Stimulated activated CD8-positive, alpha-beta memory T cell treated with anti-CD3 and anti-CD28 coated beads, Interleukin-4, amount 100 ng/mL, for 48 hours (primary cell): ENCODE results near the gene ARID1A.

Source experiments
- DNase-seq: peaks from one replicate; pipeline ENCODE4 v3.0.0-alpha.2; 2020

The ARID1A gene

DNA sequence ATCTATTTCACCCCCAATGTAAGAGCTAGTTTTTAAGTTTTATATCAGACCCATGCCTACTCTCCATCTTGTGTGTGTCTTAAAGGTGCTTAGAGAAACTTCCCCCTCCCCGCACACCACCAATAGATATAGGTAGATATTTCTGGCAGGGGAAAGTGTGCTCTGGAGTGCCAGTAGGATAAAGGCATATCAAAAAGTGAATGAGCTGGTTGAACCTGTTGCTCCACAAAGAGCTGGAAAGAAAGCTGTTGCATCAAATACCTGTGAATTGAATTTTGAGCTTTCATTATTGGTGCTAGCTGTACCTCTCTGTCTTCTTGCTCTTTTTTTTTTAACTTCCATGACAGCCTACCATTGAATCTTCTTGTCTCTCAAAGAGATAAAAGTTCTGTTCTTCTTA, 32.8 kb downstream of the ARID1A start:
- no peak for DNase-seq

DNA sequence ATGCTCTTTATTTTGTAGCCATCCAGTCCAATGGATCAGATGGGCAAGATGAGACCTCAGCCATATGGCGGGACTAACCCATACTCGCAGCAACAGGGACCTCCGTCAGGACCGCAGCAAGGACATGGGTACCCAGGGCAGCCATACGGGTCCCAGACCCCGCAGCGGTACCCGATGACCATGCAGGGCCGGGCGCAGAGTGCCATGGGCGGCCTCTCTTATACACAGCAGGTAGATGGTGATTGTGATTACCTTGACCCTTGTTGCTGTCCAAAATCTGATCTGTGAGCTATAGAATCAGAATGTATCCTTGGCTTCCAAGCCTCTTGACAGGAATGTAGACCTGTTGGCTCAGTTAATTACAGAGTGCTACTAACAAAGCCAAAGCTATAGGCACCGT, 33.8 kb downstream of the ARID1A start:
- DNase-seq = no peak

DNA sequence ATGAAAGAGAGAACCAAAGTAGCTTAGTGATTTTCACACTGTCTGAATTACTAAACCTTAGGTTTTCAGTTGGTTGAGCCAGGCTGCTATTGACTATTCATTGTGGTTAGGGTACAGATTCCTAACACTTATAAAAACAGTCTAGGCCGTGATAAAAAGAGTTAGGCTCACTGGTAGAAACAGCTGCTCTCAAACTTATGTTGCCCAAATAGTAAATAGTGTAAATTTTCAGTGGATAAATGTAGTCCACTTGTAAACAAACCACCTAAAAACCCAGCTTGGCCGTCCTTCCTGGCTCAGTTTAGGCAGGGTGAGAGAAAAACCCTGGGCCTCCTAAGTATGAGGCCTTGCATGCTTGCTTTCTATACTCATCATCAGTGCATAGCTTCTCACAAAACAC, 34.9 kb downstream of the ARID1A start:
- no peak for DNase-seq

DNA sequence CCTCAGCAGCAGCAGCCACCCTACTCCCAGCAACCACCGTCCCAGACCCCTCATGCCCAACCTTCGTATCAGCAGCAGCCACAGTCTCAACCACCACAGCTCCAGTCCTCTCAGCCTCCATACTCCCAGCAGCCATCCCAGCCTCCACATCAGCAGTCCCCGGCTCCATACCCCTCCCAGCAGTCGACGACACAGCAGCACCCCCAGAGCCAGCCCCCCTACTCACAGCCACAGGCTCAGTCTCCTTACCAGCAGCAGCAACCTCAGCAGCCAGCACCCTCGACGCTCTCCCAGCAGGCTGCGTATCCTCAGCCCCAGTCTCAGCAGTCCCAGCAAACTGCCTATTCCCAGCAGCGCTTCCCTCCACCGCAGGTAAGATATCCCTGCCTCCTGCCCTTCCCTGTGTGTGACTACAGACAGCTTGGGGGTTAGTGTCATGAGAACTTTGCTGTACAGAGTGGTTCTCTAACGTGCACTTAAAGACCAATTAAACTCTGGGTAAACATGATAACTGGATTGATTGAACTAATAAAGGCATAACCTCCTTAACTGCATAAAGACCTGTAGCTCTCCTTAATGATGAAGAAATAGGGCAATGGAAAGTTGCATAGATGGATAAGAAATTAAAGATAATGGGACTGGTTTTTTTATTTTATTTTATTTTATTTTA, 35.6 kb downstream of the ARID1A start:
- DNase-seq = no peak

DNA sequence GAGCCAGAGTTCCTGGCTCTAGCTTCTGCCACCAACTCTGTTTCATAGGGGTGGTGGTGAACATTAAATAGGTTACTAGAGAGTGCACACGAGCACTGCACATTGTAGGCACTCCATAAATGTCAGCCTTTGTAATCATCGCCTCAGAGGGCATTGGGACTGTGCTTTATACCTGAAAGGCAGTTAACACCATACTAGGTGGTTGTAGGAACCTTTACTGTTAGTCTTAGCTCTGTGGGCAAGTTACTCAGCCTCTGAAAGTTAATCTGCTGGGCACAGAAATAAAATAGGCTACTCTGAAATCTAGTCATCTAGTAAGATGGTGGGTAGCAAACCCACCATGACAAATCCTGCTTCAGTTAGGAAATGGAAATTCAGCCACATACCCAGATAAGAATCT, 37.6 kb downstream of the ARID1A start:
- no peak for DNase-seq

DNA sequence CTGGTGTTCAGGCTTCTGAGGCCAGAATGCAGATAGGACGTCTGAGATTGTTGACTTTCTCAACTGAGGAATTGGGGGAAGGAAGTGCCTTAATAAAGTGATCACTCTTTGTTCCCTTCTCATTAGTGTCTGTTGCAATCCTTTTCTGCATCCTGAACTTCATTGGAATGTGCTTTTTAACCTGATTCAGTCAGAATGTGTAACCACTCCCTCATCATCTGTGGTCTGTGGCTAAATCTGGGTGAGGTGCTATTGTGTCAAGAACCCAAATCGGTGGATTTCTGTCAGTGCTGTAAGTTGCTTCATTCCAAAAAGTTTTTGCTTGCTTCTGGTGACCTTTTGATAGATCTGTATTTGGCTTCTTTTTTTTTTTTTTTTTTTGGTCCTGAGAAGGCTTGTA, 38.2 kb downstream of the ARID1A start:
- DNase-seq = peak; percentile 39

DNA sequence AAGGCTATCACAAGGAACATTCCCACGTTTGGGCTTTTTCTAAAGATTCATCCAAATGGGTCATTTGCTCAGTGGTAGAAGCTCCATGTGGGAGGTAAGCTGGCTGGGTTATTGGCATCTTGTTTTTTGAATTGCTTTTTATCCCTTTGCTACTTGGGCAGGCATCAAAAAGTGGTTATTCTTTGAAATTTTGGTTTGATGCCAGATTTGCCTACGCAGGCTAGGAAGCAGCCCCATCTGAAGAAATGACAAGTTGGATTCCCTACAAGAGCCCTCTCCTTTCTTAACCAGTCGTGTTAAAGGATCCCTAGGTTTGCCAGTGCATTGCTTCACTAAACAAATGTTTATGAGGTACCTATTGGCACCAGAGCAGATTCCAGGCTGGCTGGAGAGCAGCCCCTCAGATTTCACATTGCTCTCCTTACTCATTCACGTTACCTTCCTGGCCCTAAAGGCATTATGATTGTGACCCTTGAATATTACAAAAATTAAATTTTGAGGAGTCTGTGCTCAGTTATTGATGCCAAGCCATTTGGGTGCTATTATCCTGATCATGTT, 38.8 kb downstream of the ARID1A start:
- DNase-seq = no peak

DNA sequence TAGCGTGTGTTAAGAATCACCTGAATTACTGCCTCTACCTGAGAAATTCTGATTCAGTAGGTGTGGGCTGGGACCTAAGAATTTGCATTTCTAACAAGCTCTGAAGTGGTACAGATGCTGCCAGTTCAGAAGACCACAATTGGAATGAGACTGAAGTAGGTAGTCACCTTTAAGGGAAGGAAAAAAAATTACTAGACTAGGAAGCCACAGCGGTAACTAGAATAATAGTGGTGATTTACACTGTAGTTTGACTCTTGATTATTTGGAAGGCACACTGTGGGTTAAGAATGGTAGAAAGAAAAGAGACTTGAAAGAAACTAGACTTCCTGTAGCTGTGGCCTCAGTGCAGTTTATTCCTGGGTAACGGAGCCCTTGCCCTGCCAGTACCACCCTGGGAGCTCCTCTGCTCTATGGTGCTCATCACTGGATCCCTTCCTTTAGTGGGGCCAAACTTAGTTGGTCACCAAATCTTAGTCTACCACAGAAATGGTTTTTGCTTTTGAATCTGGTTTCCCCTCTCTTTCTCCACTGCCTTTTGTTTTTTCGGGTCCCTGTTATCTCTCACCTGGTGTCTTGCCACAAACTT, 43.6 kb downstream of the ARID1A start:
- DNase-seq = peak; percentile 42

DNA sequence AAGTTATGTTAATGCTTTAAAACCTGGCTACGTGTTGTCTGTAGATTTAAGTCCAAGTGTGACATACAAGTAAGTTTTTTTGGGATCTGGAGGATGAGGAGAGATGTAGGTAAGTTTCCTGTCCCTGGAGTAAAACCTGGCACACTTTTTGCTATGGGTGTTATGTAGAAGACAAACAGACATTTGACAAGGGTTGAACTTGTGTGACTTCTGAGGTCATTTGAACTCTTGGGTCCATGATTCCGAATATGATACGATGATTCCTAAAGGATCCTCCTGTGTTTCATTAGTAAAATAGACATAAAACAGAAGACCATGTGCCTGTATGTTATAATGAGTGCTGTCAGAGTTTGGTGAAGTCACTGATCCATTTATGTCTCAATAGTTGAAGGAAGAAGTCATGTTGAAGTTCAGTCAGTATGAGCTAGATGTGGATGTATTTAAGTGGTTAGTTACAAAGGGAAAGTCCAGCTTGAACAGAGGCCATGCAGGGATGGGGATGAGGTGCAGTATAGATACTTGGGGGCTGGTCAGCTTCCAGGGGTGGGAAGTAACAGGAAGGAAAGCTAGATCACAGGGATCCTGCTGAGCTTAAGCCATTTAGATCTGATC, 44.3 kb downstream of the ARID1A start:
- no peak for DNase-seq

DNA sequence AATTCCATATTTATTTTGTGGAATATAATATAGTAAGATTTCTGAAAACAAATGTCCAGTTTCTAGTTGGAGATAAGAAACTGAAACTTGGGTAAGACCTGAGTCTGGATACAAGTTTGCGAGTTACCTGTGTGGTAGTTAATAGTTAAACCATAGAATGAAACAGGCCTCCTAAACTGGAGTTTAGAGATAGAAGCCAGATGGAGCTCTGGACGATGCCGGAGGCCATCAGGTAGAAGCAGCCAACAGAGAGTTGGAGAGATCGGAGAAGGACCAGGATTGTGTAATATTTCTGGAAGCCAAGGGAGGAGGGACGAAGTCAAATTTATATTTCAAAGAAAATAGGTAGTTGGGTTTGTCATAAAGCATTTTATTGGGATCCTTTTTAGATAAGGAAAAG, 45.1 kb downstream of the ARID1A start:
- DNase-seq = no peak

DNA sequence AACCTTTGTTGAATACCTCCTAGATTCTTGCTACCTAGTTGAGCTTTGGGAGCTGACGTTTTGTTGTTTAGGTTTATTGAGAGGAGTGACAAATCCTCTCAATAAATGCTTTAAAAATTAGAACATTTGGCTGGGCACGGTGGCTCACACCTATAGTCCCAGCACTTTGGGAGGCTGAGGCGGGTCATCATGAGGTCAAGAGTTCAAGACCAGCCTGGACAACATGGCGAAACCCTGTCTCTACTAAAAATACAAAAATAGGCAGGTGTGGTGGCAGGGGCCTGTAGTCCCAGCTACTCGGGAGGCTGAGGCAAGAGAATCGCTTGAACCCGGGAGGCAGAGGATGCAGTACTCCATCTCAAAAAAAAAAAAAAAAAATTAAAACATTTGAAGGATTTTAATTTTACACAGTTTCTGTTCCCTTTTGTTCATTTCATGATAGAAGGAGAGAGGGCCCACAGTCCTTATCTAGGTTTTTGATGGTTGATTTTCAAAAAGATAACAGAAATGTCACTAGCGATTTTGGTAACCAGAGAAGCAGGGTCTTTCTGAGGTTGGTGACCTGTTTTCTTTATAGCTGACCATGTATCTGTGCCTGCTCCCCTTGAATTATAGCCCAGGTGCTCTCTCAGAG, 47.7 kb downstream of the ARID1A start:
- DNase-seq = peak; percentile 32

DNA sequence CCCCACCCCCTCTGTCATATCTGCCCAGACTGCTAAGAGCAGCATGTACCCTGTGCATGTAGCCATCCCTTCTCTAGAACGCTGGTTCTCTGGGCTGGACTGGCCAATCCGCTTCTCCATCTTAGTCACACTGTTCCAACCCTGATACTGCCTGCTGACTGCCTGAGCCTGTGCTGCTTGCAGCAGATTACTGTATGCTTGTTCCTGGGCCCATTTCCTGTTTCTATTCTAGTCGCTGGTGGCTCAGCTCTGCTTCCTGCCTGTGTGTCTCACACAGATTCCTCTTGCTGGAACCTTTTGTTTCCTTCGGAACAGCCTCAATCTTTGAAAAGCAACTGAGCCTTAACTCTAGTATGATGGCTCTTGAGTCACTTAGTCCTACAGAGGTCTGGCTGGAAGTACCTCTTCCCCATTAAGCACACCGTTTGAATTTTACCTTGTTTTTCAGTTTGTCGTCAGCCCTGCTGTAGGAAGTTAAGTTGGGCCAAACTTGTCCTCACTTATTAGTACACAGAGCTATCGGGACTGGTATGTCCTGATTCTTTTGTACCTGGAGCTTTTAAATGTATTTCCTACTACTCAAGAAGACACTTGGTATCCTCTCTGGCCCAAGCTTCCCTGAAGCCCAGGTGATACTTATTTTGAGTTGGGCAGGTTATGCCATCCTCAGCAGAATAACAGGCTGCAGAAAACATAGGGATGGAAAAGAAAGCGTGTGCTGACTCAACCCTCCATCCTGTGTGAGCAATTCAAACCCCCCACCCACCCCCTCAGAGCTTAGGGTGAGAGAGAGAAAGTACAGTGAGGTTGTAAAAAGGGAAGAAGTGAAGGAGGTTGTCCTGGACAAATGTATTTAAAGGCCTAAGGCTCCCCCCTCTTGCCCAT, 48.5 kb downstream of the ARID1A start:
- peak; percentile 83 for DNase-seq

DNA sequence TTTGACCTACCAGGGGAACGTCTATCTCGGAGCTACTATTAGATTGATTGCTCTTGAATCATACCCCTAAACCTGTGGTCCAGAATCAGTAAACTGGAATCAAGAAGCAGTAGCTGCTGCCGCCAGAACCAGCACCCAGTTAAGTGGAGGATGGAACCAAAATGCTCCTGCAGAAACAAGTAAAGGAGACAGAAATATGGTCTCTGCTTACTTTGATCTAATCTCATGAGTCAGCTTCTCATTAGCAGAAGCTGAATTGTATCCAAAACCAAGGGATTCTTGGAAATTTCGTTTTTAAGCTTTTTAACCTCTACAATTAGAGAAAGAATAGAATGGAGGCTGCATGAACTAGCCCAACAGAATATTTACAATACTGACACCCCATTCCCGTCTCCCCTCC, 49.4 kb downstream of the ARID1A start:
- DNase-seq = no peak

DNA sequence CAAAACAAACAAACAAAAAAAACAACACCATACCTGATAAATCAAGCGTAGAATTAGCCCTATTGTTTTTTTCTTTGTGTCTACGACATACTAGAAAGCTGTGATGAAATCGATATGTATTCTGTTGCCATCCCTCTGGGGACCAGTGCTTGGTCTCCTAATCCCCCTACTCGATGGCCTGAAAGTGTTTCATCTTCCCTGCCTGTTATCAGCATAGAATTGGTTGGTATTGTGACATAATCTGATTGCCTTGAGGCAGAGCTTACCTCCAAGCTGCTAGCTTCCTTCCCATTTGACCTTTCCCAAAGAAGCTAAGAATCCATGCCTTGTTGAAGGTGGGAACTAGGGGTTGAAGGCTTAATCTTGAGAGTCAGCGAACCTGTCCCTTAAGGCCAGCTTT, 51.2 kb downstream of the ARID1A start:
- DNase-seq = no peak

DNA sequence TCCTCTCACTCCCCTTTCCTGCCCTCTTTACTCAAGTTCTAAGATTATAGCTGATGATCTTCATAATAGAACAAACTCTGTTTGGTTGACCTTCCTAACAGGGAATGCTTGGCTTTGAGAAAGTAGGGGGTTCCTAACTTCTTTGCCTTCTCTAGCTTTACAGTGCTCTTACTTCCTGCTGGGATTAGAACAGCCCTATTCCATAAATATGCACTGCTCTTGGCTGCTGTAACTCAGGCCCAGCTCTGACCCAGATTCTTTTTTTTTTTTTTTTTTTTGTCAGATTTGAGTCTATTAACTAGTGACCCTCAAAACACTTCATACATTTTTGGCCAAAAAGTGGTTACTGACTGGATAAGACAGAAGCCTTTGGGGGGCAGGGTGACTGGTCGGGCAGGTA, 52.5 kb downstream of the ARID1A start:
- no peak for DNase-seq

DNA sequence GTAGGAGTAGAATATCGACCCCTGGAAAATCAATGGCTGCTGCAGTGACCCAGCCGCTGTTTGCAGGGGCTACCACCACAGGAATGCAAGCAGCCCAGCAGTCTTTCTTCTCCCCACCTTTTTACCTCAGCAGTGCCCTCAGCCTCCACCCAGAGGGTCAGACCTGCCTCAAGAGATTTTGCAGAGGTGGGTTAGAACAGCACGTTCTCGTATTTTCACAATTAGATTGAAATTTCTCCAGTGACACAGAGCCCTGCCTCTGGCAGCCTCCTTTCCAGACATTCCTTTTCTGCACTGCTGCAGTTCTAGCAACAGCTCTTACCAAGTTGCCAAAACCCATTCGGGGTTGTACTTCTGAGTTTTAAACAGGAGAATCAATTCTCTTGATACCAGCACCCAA, 53.6 kb downstream of the ARID1A start:
- DNase-seq = no peak

DNA sequence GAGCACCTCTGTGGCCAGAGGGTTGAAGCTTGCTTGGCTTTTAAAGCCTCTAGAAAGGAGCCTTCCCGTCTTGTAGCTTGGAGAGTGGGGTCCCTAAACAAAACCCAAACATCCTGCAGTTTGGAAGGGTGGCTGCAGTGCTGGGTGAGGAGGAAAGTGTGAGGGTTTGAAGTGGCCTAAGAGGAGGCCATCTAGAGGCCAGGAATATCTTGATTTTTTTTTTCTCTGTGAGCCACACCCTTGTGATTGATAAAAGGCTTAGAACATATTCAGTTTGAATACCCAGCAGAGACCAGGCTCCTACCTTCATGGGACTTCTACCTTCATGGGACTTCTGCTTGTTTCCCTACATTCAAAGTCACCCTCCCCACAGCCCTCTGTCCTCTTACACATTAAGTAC, 54.6 kb downstream of the ARID1A start:
- DNase-seq = no peak

DNA sequence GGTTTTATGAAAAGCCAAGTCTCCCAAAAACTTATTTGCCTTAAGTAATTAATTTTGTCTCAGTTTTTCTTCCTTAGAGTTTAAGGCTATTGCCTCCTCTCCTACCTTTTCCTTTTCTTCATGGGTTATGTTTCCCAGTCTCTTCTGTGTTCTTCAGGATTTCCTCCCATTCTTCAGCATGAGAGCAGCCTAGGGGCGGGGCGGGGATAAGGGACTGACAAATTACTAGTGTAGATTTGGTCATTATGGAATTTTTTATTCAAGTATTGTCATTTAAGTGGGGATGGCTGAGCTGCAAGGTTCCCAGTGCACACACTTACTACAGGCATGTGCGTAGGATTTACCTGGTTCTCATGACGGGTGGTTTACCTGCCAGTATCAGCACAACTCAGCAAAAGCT, 56.7 kb downstream of the ARID1A start:
- DNase-seq = no peak

DNA sequence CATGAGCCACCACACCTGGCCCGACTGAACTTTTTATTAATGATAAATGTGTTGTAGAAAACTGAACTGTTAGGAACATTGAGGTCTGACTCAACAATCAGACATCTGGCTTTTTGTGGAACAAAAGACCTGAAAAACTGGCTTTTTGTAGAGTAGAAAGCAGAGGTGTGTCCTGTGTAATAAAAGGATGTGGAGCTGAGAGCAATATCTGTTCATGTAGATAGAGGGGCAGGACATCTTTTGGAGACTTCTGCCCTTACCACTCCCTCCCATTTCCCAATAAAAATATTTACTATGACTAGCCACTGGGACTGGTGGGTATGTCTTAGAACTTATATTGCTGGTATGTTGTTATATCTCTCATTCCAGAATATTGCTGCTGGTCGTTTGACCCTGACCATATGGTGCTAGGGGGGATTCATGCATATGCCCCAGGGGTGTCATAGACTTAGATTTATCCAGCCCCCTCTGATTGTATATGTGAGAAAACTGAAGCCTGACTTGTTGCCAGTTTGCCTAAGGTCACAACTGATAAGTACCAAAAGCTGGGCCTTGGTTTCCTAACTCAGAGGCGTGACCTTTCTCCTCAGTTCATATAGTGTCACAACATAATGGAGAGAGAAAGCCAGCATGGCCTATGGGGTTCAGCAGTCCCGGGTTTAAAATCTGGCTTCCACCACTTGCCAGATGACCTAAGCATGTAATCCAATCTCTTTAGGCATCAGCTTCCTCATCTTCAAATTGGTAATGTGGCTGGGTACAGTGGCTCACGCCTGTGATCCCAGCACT, 58.5 kb downstream of the ARID1A start:
- no peak for DNase-seq

DNA sequence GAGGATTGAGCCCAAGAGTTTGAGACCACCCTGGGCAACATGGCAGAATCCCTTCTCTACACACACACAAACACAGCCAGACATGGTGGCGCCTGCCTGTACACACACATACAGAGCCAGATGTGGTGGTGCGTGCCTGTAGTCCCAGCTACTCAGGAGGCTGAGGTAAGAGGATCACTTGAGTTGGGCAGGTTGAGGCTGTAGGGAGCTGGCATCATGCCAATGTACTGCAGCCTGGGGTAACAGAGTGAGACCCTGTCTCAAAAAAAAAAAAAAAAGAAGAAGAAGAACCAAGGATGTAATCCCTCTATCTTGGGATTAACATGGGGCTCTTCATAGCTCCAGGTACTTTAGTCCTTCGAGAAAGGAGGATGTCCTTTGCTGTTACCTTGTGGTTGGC, 62.5 kb downstream of the ARID1A start:
- no peak for DNase-seq

DNA sequence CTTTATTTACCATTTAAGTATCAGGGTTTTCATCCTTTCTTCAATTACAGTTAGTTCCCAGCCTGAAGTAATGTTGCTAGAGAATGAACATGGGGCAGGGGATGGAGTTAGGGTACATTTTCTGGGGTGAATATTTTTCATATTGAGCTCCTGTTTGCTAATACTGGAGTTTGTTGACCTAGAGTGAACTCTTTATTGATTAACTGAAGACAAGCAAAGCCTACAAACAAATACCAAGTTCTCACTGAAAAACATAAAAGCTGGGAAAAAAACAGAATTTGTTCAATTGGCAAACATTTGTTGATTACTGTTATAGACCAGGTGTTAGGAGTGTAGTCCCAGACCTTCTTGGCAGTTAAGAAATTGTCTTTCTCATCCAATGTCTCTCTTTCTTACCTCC, 63.7 kb downstream of the ARID1A start:
- no peak for DNase-seq

DNA sequence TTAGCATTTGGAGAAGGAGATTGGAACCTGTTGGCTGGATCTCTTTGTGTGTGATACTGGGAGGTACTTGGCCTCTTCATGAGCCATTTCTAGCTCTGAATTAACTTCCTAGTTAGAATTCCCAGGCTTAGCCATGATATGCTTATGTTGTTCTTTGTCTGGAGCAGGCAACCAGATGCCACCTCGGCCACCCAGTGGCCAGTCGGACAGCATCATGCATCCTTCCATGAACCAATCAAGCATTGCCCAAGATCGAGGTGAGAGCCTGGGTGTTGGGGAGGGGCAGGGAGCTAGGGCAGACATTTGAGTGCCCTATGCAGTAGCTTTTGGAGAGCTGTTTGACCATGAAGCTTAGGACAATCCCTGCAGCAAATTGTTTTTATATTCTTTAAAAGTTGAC, 65.4 kb downstream of the ARID1A start:
- no peak for DNase-seq
